ENCODE measurements around the gene PRICKLE1. TPM values are rescaled to one million over a fixed set of nuclear protein-coding genes. Genes with fewer than 3 reads are reported as not detected.

The PRICKLE1 gene
- polyA plus RNA-seq, 1 donor = 48.6 TPM

DNA sequence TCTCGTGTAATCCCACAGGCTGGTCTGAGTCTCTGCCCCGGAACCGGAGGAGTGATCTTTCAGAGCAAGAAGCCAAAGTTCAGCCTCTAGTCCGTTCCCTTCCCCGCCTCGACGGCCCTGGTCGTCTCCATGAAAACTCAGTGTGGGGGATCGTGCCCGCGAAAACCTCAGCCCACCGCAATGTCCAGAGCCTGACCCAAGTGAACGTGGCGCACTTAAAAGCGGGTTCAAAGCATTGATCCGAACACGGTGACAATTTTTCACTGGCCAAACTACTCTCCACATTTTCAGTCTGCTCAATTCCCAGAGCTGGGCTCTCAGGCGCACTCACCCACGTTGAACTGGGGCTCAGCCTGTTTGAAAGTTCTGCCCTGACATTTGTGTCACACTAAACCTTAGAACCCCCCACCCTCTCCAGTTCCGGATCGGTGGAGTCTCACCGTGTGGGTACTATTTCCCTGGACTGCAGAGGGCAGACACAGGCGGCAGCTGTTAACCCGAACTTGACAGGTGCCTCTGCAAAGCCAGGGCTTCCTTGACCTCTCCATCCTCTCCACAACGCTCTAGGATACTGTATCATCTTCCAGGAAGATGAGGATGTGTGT, 886 bp upstream of the PRICKLE1 start:
- DNase-seq = peak; percentile 53

DNA sequence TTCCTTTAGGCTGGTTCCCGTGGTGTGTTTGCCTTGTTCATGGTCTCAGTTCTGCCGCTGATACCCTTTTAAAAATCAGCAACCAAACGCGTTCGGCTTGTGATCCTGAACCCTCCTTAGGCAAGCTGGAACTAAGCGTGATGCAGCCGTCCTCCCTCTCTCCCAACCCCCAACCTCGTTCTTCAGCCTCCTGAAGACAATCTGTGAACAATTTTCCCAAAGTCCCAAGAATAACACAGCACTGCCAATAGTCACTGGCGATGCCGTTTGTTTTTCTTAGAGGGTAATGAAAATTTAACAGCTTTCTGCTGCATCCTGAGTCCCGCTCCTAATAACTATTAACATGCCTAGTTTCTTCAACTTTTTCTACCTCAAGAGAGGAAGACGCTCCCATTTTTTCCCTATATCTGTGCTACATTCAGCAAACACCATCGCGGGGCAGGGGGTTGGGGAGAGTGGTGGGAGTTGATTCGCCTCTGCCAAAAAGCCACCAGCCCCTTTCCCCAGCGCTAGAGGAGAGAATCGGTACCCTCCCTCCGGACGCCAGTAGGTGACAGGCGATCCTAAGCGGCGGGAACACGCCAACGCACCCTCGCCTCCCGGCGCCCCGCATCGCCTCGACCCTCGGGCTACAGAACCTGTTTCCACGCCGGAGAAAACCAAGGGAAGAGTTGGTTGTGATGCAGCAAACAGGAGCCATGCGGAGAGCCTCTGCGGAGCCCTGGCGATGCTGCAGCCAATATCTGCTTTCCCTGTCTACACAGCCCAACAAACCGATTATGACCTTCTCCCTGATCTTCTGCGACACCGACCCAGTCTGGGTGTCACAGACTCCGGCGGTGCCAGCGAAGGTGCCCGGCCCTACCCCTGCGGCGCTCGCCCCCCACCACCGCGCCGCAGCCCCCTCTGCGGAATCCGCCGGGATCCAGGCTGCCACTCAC, 752 bp downstream of the PRICKLE1 start:
- DNase-seq = peak; percentile 54

DNA sequence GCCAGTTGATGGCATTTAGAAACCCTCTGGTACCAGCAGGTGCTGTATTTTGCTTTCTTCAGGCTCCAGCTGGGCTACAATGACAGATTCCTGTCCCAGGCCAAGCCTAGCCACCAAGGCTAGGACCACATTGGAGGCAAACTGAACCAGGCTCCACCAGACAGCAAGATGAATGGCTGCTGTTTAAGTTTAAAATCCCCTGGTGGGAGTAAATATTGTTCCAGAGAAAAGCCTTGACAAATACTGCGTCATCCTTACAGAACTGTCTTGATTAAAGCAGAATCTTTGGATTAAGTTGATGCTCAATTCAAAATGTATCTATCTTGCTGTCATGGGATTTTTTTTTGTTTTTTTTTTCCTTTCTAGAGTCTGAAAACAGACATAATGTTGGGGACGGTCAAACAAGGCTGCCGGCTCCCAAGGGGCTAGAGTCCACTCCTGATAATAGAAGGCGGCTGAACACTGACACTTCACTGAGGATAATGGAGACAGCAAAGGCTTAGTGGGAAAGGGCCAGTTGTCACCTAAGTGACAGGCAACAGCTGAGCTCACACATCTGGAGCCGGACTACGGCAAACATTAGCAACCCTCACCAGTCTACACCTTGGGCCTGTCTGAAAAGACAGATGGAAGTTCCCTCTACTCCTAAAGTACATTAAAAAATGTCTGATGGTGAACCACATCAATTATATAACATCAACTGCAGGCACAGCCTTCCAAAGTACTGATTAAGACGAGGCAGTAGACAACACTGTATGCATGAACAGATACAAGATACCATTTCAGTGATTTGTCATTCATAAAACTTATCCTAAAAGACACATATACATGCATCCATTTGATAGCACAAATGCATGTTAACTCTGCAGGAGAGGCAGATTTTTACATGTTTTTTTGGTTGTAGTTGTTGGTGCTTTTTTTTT, 1.7 kb downstream of the PRICKLE1 start:
- DNase-seq = no peak

DNA sequence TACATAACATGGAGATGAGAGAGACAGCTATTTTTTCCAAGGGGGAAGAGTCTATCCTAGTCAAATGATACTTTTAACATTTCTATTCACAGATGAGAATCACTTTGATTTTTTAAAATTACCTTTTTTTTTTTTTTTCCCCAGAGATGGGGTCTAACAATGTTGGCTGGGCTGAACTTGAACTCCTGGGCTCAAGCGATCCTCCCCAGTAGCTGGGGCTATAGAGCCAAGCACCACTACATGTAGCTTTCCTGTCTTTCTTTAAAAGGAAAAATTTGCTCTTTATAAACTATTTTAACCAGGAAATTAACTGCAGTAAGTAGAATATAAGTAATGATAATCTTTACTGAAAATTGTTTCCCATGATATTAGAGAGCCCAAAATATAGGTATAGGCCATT, 3.3 kb downstream of the PRICKLE1 start:
- no peak for DNase-seq

- DNase-seq = no peak
These were observed 3.7 kb downstream of the PRICKLE1 start for GRCh38 chr12:42585841-42586216.

DNA sequence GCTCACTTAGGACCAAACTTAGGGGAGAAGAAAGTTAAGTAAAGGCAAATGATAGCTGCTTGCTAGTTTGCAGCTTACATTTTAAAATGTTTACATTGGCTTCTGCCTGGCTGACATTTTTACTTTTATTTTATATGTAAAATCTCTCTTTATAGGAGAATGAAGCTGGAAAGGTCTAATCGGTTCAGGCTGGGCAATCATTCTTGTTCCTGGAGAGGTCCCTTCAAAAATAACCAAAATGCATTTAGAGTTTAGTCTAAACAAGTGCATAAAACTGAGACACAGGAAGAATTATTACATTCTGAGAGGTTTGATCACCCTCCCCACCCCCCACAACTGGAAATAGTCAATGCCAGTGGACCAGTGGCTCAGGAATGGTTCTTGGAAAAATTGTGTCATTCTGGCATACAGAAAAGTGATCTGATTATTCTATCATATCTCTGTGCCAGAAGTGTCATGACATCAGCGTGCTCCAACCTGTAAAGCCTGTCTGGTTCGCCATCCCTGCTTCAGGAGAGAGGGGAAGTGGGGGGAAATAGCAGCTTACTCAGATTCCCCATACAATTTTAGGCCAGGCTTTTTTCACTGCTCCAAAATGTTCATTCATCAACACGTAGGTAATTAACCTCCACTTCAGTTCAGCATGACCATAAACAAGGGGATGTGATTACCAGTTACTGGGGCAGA, 4.2 kb downstream of the PRICKLE1 start:
- no peak for DNase-seq

DNA sequence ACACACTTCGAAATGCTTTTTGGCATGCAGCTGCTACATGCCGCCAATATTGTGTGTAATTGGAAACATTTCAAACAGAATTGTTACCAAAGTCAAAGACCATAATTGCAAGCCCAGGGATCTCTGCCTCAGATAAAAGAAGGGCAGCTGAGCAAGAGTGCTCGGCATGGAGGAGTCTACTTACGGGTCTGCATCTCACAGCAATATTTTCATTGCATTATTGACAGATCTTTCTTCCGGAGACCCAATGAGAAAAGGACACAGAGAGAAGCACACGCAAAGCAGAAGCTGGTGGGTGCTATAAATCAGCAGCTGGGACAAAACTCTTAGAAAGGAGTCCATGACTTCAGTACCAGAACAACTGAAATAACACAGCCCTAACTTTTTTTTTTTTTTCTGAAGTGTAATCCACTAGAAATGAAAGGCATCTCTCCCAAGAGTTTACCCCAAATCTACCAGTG, 4.9 kb downstream of the PRICKLE1 start:
- DNase-seq = no peak

- DNase-seq = no peak
These were observed 6.5 kb downstream of the PRICKLE1 start for GRCh38 chr12:42583016-42583415.

DNA sequence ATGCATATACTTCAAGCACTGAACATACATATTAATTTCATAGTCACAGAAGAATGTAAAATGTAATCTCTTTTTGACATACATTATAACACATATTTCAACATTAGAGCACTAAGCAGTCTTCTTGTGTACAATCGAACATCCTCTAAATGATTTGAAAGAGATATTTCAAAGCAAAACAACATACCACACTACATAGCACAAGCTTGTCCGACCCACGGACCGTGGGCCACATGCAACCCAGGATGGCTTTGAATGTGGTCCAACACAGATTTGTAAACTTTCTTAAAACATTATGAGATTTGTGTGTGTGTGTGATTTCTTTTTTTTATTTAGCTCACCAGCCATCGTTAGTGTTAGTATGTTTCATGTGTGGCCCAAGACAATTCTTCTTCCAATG, 7.0 kb downstream of the PRICKLE1 start:
- no peak for DNase-seq

- DNase-seq = no peak
These were observed 7.5 kb downstream of the PRICKLE1 start for GRCh38 chr12:42582050-42582449.

DNA sequence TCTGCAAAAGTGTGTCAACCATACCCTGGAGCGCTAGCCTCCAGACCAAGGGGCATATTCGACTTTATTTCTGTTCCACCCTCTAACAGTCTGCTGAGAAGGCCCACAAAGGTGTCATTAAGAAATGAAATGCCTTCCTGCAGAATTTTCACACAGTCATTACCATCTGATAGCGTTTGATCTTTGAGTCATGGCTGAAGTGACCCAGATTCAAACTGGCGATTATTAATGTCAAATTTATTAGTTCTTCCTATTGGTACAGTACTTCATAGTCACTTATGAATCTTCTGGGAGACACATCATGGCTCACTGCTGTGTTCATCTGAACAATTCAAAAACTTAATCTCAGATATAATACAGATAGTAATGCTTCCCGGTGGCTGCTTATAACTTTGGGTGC, 13.2 kb downstream of the PRICKLE1 start:
- DNase-seq = no peak

DNA sequence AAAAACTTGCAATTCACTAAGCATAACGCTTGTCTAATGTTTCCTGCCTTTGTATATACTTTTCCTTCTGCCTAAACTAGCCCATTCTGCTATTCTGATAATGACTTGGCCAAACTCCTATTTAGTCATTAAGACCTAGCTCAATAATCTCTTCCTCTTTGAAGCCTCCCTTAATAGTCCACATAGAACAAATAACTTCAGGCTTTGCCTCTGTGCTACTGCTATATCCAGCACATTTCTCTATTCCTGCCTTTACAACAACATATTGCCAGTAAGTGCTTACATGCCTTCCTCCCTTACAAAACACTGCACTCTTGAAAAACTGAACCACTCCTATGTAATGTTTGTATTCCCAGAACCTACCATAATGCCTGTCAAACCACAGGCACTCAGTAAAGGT, 13.8 kb downstream of the PRICKLE1 start:
- DNase-seq = no peak

DNA sequence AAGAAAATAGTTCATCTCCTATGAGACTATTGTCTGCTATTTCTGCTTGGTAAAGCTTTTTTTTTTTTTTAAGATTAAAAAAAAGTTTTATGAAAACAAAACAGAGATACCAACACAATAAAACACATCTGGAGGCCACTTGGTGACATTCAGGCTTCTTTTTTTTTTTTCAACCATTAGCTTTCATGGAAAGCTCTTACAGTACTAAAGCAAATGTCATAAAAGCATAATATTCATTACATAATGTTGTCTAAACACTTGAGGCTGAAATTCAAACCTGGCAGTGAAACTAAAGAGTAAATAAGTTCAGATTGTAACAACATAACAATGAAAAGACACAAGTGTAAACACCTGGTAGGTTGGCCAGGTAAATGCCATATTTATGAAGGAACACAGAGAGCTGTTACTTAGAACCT, 14.7 kb downstream of the PRICKLE1 start:
- DNase-seq = no peak

- DNase-seq = no peak
These were observed 18.1 kb downstream of the PRICKLE1 start for GRCh38 chr12:42571327-42572009.

DNA sequence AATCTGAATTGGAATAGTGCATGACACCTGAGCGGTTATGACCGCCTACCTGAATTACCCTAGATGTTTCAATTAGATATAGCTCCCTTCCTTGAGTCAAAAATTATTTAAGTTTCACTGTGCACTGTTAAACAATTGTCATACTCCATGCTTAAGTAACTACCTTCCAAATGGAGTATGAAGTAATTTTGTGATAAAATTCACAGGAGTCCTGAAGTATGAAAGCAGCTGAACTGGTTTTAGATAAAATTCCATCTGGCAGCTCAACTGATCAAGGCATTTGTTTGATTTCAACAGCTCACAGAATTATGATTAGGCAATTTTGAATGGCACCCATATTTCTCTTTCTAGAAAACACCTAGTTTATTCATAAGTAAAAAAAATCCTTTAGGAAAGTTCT, 19.5 kb downstream of the PRICKLE1 start:
- no peak for DNase-seq

DNA sequence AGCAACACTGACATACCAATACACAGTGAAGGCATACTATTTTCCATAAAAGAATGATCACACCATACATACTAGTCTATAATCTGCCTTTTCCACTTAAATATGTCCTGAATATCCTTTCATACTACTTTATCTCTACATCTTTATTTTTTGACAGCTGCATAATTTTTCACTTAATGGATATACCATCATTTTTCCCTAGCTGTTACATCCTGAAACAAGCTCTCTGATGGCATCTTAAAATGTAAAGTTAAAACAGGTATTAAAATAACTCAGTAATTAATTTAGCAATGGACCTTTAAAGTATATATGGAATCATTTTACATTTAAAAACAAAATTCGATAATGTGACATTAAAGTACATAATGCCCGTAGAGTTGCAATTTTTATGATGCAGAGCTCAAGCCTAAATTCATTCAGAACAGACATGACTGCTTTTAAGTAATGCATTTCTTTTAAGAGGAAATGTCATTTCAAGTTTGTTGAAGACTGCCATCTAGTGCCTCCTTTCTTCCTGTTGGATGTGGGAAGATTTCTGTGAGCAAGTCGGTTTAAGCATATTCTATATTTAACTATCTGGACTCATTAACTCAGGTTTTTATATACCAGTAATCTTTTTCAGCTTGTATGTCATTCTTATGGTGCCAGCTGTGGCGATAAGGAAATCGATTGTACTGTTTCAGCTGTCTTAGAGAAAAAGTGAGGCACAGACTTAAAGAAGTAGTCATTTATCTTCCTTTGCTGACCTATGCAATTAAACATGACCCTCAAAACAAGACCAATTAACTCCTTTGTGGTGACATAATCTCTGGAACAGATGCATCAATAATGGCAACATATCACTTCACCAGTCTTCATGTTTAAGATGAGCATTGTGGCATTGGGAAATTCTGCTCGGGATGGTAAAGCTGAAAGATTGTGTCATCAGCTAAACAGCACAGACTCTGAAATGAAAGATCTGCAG, 20.3 kb downstream of the PRICKLE1 start:
- peak; percentile 53 for DNase-seq

DNA sequence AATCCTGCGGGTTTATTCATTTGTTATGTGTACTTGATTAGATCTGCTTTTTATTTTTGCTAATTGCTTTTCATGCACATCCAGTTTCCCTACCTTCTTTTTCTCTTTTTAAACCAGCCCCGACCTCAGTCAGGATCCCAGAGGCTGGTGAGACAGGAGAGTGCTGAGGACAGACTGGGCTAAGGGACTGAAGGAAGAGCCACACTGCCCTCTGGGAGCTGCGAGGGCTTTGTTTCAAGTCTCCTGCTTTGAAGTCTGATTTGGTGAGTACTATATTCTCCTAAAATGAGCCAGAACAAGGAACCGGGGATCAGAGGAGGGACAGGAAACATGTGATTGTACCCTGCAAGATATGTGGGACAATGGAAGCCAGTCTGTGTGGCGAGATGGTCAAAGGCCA, 23.9 kb downstream of the PRICKLE1 start:
- no peak for DNase-seq

- DNase-seq = no peak
These were observed 24.6 kb downstream of the PRICKLE1 start for GRCh38 chr12:42564996-42565395.

DNA sequence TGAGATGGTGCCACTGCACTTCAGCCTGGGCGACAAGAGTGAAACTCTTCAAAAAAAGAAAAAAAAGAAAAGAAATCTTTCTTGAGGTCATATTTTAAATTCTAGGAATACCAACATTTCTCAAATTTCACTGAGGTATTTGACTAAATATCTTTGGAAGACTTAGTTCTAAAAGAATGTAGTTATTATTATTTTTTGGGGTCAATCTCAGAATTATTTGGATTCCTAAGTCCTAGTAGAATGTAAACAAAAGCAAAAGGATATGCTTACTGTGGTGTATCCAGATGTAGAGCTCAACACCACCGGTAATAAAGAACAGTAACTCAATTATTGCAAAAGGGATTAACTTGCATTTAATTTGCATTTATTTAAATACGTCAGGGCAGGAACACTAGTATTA, 25.0 kb downstream of the PRICKLE1 start:
- no peak for DNase-seq

- no peak for DNase-seq
These were observed 28.6 kb downstream of the PRICKLE1 start for GRCh38 chr12:42560977-42561376.

Data from left kidney (tissue), 2 donors.